HEK293T (cell line): ENCODE data around the gene CAPN8.

ENCODE experiments used
- CTCF ChIA-PET: fragments of 350-600 bp; formaldehyde crosslinking; extraction: SDS; loops from one replicate; lab custom pipeline; 2021; ENCODE audit warnings: antibody characterized with exemption, inconsistent platforms; lab: Yijun Ruan, JAX
- POLR2A ChIA-PET: fragments of 350-600 bp; formaldehyde crosslinking; extraction: SDS; loops from one replicate; lab custom pipeline; 2020; ENCODE audit warnings: antibody characterized with exemption, inconsistent platforms; lab: Yijun Ruan, JAX
- DNase-seq: peaks from one replicate; pipeline ENCODE4 v3.0.0; 2012; ENCODE audit warnings: mixed read lengths; ENCODE audit errors: extremely low spot score
- ARNT ChIP-seq: fragments of 450-650 bp; IDR thresholded peaks from 2 replicates; pipeline ENCODE4 v1.6.1; 2017; ENCODE audit warnings: mild to moderate bottlenecking
- BHLHE40 ChIP-seq: fragments of 450-650 bp; IDR thresholded peaks from 2 replicates; pipeline ENCODE4 v1.6.1; 2016; ENCODE audit warnings: mild to moderate bottlenecking, moderate library complexity, borderline replicate concordance
- CTBP1 ChIP-seq: fragments of 450-650 bp; IDR thresholded peaks from 2 replicates; pipeline ENCODE4 v1.6.1; 2016; ENCODE audit warnings: borderline replicate concordance
- ELF4 ChIP-seq: fragments of 450-650 bp; IDR thresholded peaks from 2 replicates; pipeline ENCODE4 v1.6.1; 2017; ENCODE audit warnings: antibody characterized with exemption
- FOXA1 ChIP-seq: fragments of 450-650 bp; IDR thresholded peaks from 2 replicates; pipeline ENCODE4 v1.6.1; 2016; ENCODE audit warnings: mild to moderate bottlenecking
- FOXK2 ChIP-seq: fragments of 450-650 bp; IDR thresholded peaks from 2 replicates; pipeline ENCODE4 v1.6.1; 2016; ENCODE audit warnings: mild to moderate bottlenecking
- FOXM1 ChIP-seq: fragments of 450-650 bp; IDR thresholded peaks from 2 replicates; pipeline ENCODE4 v1.6.1; 2017; ENCODE audit warnings: mild to moderate bottlenecking, borderline replicate concordance
- HDGF ChIP-seq: fragments of 450-650 bp; IDR thresholded peaks from 2 replicates; pipeline ENCODE4 v1.6.1; 2017; ENCODE audit warnings: antibody characterized with exemption, borderline replicate concordance
- L3MBTL2 ChIP-seq: fragments of 450-650 bp; conservative IDR thresholded peaks from 2 replicates; pipeline ENCODE4 v1.6.1; 2016; ENCODE audit warnings: mild to moderate bottlenecking
- LEF1 ChIP-seq: fragments of 450-650 bp; IDR thresholded peaks from 2 replicates; pipeline ENCODE4 v1.6.1; 2017; ENCODE audit warnings: mild to moderate bottlenecking, borderline replicate concordance
- NFRKB ChIP-seq: fragments of 450-650 bp; IDR thresholded peaks from 2 replicates; pipeline ENCODE4 v1.6.1; 2016; ENCODE audit warnings: mild to moderate bottlenecking, moderate library complexity
- PKNOX1 ChIP-seq: fragments of 450-650 bp; IDR thresholded peaks from 2 replicates; pipeline ENCODE4 v1.6.1; 2016
- SP1 ChIP-seq: fragments of 450-650 bp; IDR thresholded peaks from 2 replicates; pipeline ENCODE4 v1.6.1; 2017
- SUZ12 ChIP-seq: fragments of 450-650 bp; IDR thresholded peaks from 2 replicates; pipeline ENCODE4 v1.6.1; 2016; ENCODE audit warnings: mild to moderate bottlenecking
- TARDBP ChIP-seq: fragments of 450-650 bp; IDR thresholded peaks from 2 replicates; pipeline ENCODE4 v1.6.1; 2016
- ZNF384 ChIP-seq: fragments of 450-650 bp; IDR thresholded peaks from 2 replicates; pipeline ENCODE4 v1.6.1; 2016

The CAPN8 gene

GRCh38 chr1:223514644-223515043 is 150.9 kb downstream of the CAPN8 start:
- POLR2A ChIA-PET: no interaction called here
- CTCF ChIA-PET: interaction anchor here (0.6 kb wide), 1 partner anchor 259 kb away, joined by 3 read pairs; no protein-coding TSS in a partner anchor
- DNase-seq: no peak

GRCh38 chr1:223513309-223513708 is 152.2 kb downstream of the CAPN8 start:
- DNase-seq: no peak
- CTCF ChIA-PET: interaction anchor here (0.7 kb wide), 1 partner anchor 1186 kb away, joined by 3 read pairs; no protein-coding TSS in a partner anchor
- no peak for TF ChIP-seq FOXK2
- TF ChIP-seq PKNOX1: no peak
- no peak for TF ChIP-seq ELF4
- TF ChIP-seq NFRKB: no peak
- no peak for TF ChIP-seq HDGF
- TF ChIP-seq SUZ12: no peak
- no peak for TF ChIP-seq FOXA1
- POLR2A ChIA-PET: interaction anchor here (1.1 kb wide), 1 partner anchor 370 kb away, joined by 4 read pairs; the partner anchor contains the start of gene TLR5

More at GRCh38 chr1:223514644-223515043, 150.9 kb downstream of the CAPN8 start:
- TF ChIP-seq CTBP1 (no peak), L3MBTL2 (no peak), FOXK2 (no peak), SP1 (no peak), NFRKB (no peak), PKNOX1 (no peak), TARDBP (no peak), LEF1 (no peak), SUZ12 (no peak), FOXA1 (no peak)

GRCh38 chr1:223512057-223512456 is 153.4 kb downstream of the CAPN8 start:
- no peak for DNase-seq
- CTCF ChIA-PET: no interaction called here
- TF ChIP-seq L3MBTL2 (no peak), ZNF384 (no peak), HDGF (no peak)
- POLR2A ChIA-PET: no interaction called here

GRCh38 chr1:223508796-223509195 is 156.7 kb downstream of the CAPN8 start:
- no peak for TF ChIP-seq ZNF384
- no peak for TF ChIP-seq LEF1
- TF ChIP-seq SP1: no peak
- TF ChIP-seq CTBP1: no peak
- TF ChIP-seq HDGF: no peak
- TF ChIP-seq L3MBTL2: no peak
- TF ChIP-seq BHLHE40: no peak
- TF ChIP-seq FOXA1: no peak
- no peak for TF ChIP-seq SUZ12
- no peak for TF ChIP-seq FOXK2
- TF ChIP-seq NFRKB: no peak
- TF ChIP-seq ELF4: no peak
- TF ChIP-seq TARDBP: no peak
- TF ChIP-seq FOXM1: no peak
- no peak for TF ChIP-seq PKNOX1
- no peak for TF ChIP-seq ARNT
- ChIA-PET CTCF (no interaction called here), POLR2A (no interaction called here)
- DNase-seq: no peak

- CTCF ChIA-PET: no interaction called here
- no peak for DNase-seq
- no peak for TF ChIP-seq FOXK2
- no peak for TF ChIP-seq FOXA1
- no peak for TF ChIP-seq ARNT
- TF ChIP-seq CTBP1: no peak
- no peak for TF ChIP-seq NFRKB
- POLR2A ChIA-PET: no interaction called here
Observed at GRCh38 chr1:223504741-223505140, 160.8 kb downstream of the CAPN8 start.

- CTCF ChIA-PET: no interaction called here
- POLR2A ChIA-PET: no interaction called here
- TF ChIP-seq BHLHE40: no peak
- no peak for TF ChIP-seq L3MBTL2
- TF ChIP-seq LEF1: no peak
- no peak for TF ChIP-seq FOXM1
- no peak for TF ChIP-seq PKNOX1
Observed at GRCh38 chr1:223503348-223503747, 162.2 kb downstream of the CAPN8 start.

More at GRCh38 chr1:223503348-223503747, 162.2 kb downstream of the CAPN8 start:
- no peak for DNase-seq
